ENCODE measurements around the gene MXRA7.
A peak's percentile ranks its signal among the peaks of the same experiment; 100 is the strongest.
"Not testable (repeated sequence)": the region's sequence is repeated elsewhere in the genome, so short reads cannot be mapped to it uniquely, and the experiment has no call there.

Gene MXRA7

GRCh38 chr17:76640550-76641380 lies 70.0 kb downstream of the MXRA7 start:
- H3K27ac ChIP-seq = peak overlapping the region; percentile 19
- TF ChIP-seq CTCF (conservative IDR thresholded peaks at IDR 0.05) (no peak), ZFX (IDR thresholded peaks at IDR 0.05) (no peak)

GRCh38 chr17:76638263-76638662 lies 72.5 kb downstream of the MXRA7 start:
- no peak for TF ChIP-seq CTCF (conservative IDR thresholded peaks at IDR 0.05)
- TF ChIP-seq ZFX (IDR thresholded peaks at IDR 0.05) = no peak
- no peak overlapping the region for H3K27ac ChIP-seq

- H3K27ac ChIP-seq = not testable (repeated sequence)
These were observed 74.1 kb downstream of the MXRA7 start for GRCh38 chr17:76636486-76637206.

- no peak for TF ChIP-seq ZFX (IDR thresholded peaks at IDR 0.05)
- no peak for TF ChIP-seq CTCF (conservative IDR thresholded peaks at IDR 0.05)
- no peak overlapping the region for H3K27ac ChIP-seq
These were observed 75.0 kb downstream of the MXRA7 start for GRCh38 chr17:76635659-76636360.

GRCh38 chr17:76635039-76635438 lies 75.7 kb downstream of the MXRA7 start:
- TF ChIP-seq ZFX (IDR thresholded peaks at IDR 0.05) (no peak), CTCF (conservative IDR thresholded peaks at IDR 0.05) (no peak)
- no peak overlapping the region for H3K27ac ChIP-seq

GRCh38 chr17:76633628-76634328 lies 77.0 kb downstream of the MXRA7 start:
- TF ChIP-seq CTCF (conservative IDR thresholded peaks at IDR 0.05) (no peak), ZFX (IDR thresholded peaks at IDR 0.05) (no peak)
- no peak overlapping the region for H3K27ac ChIP-seq

- H3K27ac ChIP-seq = no peak overlapping the region
- TF ChIP-seq CTCF (conservative IDR thresholded peaks at IDR 0.05) (no peak), ZFX (IDR thresholded peaks at IDR 0.05) (no peak)
These were observed 78.8 kb downstream of the MXRA7 start for GRCh38 chr17:76631821-76632565.
